NAMALWA (cell line): ENCODE measurements around the gene CRYL1.

Experiments
- DNase-seq: peaks from one replicate; pipeline ENCODE4 v3.0.0-alpha.2; 2015; ENCODE audit warnings: low spot score

CRYL1 gene

DNA sequence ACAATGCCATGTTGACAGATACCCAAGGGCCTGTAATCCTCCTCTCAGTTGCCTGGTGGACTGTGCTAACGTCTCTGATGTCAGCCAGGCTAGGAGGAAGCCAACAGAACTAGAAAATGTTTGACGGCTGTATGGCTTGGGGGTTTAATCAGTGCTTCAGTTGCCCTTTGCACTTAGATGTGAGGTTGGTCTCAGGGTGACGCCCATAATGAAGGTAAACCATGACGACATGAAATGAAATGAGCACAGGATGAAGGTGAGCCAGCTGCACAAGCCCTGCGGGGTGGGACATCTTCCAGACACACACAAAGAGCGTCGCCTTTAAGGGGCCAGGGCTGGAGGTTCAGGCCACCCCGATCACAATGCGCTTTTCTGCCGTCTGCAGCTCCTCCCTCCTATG is 127.2 kb downstream of the CRYL1 start:
- no peak for DNase-seq

DNA sequence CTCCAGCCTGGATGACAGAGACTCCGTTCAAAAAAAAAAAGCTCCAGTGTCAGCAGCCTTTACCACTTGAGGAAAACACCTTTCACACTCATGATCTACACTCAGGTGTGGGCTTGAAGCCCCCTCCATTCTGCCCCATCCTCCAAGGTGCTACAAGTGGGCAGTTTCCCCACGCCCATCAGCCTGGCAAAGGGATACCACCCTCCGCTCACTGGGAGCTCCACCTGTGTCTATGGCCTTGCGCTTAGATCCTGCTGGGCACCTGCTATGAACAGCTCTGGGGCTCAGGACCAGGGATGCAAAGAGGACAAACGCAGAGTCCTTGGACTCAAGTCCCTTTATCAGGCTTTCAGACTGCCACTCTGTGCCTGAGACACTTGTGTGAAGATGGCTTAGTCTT is 127.8 kb downstream of the CRYL1 start:
- no peak for DNase-seq

DNA sequence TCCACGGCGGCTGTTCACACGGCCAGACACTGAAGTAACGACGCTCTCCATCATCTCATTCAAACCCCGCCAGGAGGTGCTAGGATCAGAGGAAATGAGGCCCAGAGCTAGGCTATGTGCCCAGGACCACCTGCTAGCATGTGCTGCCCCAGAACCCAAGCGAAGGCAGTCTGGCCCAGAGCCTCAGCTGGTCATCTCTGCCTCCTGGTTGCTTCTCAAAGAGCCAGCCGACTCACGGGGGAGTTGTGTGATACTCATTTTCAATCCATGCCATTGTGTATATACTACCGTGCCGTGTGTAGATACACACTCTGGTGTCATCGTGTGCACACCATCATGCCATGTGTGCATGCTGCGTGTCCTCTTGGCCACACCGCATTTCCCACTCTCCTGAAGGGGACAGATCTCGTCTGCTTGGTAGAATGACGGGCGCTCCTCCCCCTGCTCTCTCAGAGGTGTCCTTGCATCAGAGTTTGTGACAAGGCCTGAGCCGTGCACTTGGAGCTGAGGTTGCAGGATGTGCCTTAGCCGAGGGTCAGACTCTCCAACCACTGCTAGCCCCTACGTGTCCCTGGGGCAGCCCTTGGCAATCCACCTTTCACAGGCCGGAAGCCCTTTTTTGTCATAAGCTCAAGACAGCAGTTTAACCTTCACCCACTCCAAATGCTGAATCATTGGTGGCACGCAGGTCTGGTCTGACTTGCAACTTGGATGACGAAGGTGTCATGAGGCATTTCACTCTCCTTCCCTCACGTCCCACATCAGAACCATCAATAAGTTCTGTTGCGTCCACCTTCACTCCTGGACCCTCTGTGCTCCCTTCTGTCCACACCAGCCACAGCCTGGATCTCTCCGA is 130.4 kb downstream of the CRYL1 start:
- no peak for DNase-seq

DNA sequence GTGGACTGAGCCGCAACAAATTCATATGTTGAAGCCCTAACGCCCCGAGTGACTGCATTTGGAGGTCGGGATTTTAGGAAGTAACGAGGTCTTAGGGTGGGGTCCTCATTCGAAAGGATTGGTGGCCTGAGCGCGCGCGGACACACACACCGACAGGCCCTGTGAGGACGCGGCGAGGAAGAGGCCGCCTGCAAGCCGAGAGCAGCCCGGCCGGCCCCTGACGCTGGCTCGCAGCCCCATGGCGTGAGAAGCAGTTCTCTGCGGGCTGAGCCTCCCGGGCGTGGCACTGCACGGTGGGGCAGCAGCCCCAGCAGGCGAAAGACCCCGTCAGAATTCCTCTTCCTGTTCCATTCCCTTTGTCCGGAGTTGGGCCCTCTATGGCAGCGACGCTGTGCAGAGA is 131.2 kb downstream of the CRYL1 start:
- no peak for DNase-seq

DNA sequence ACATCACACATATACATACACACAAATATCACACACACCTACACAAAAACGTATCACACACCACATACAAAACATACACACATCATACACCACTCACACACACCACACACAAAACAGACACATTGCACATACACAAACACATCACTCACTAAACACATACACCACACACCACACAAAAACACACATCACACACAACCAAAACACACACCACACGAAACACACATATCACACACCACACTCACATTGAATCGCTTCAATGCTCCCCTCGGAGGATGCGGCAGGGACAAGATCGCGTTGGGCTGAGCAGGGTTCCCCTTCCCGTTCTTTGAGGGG is 131.5 kb downstream of the CRYL1 start:
- DNase-seq: no peak

DNA sequence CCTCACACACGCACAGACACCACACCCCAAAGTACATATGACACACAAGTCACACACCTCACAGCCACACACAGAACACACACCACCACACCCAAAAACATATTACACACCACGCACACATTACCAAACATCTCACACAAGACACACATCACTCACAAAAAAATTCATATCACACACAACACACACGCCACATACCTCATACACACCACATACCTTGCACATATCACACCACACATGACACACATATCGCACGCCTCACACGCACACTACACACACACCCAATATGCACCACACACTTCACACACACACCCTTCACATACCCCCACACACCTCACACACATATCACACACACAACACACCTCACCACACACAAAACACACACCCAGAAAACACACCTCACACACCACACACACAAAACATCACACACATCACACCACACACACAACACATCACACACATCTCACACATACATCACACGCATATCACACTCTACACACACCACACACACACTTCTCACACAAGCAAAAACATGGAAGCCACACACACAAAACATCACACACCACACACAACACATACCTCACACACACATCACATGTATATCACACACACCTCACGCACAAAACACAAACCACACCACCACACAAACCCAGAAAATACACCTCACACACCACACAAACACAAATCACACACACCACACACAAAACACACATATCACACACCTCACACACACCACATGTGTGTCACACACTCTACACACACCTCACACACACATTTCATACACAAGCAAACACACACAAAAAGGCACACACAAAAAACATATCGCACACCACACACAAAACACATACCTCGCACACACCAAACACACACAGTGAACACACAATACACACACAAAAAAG is 132.1 kb downstream of the CRYL1 start:
- no peak for DNase-seq

DNA sequence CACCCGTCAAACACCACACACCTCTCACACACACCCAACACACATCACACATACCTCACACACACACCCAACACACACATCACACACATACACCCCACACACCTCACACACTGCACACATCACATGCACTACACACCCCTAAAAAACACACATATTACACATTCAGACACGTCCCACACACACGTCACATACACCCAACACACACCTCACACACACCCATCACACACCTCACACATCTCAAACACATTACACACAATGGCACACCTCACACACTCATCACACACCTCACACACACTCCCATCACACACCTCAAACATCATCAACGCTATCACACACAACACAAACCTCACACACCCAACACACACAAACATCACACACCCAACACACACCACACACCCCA is 133.1 kb downstream of the CRYL1 start:
- DNase-seq: peak; percentile 10

DNA sequence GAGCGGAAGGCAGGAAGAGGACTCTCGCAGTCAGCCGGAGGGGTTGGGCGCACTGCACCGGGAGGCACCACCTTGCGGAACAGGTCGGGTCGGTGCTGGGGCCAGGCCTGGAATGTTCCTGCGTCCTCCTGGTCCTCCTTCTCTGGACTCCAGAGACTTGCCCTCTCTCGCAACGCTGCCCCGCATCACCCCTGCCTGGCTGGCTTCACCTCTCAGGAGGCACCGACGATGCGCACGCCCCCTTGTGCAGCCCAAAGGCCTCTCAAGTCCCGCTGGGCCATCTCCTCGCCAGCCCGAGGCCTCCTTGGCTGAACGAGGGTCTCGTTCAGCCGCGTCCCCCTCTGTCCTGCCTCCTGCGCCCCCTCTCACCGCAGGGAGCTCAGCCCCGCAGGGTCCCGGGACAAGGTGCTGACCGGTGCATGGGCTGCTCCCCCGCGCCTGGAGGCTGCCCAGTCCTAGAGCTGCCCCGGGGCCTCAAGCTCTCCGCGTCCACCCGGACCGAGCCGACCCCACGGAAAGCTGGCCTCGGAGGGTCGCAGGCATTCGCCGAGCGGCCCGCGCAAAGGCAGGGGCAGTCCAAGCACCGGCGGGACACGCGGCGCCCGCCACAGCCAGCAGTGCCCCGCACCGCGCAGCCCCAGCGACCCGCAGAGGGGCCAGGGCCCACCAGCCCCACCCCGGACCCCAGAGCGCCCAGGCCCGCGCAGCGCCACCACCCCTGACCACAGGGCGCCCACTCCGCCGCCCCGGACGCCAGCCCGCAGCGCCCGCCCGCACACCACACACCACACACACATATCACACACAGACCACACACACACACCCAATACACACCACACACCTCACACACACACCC is 133.8 kb downstream of the CRYL1 start:
- peak; percentile 12 for DNase-seq

DNA sequence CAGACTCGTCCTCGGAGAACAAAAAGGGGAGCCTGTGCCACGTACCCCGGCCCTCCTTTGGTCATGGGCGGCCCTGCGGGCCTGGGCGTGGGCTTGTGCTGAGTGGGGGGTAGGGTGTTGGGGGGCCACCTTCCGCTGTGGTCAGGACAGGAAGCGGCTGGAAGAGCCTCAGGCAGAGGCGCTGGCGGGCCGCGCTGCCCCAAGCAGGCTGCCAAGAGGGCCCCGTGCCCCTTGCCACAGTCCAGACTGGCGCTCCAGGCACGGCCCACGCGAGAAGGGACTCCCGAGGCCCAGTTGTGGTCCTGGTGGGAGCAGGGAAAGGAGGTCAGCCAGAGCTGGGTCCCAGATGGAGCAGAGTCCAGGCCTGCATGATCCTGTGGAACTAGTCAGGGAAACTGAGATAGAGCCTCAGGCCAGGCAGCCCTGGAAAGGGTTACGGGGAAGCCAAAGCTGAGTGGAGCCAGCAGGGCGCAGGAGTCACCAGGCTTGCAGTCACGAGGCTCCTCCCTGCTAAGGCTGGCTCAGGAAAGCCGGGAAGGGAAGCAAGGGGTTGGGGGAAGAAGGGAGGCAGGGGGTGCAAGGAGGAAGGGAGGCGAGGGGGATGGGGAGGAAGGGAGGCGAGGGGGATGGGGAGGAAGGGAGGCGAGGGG is 135.0 kb downstream of the CRYL1 start:
- no peak for DNase-seq

DNA sequence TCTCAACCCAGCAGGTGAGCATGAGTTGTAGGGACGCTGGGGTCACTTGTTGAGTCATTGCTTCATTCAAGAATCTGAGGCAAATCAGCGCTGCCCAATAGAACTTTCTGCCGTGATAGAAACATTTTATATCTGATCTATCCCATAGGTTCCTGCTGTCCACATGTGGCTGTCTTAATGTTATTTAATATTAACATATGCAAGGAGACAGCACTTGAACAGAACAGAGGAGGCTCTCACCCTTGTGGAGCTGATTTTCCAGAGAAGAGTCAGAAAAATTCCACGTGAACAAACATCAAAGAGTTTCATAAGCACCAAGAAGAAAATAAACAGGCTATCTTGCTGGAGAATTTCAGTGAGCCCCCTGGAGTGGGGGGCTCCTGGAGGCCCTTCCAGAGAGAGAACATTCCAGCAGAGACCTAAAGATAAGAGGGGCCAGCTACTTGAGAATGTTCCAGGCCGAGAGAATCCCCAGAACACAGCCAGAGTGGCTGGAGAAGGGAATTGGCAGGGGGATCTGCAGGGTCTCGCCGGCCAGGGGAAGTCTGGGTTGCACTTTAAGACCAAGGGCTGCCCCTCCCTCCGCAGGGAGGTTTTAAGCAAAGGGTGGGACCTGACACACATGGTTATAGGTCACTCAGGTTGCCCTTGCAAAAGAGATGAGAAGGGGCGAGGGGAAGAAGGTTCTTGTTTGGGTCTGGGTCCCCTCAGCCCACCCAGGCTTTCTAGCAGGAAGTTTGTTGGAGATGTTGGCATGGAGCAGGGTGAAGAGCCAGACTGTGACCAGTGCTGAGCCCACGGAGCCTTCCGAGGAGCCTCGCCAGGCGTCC is 135.7 kb downstream of the CRYL1 start:
- DNase-seq: no peak

DNA sequence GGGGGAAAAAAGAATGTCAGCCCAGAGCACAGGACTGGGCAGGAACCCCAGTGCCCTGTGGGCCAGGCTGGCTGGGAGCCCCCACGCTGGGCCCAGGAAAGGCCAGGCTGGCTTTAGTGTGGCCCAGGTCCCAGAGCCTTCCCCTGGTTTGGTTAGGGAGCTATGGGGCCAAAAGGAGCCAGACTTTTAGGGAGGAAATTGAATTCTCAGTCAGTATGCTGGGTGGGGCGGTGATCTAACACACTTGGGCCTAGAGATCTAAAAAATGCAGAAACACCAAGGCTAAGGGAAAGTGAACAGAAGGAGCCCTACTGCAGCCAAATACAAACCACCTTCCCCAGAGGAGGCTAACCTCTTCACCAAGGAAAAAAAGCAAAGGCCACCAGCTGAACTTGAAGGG is 137.5 kb downstream of the CRYL1 start:
- no peak for DNase-seq

DNA sequence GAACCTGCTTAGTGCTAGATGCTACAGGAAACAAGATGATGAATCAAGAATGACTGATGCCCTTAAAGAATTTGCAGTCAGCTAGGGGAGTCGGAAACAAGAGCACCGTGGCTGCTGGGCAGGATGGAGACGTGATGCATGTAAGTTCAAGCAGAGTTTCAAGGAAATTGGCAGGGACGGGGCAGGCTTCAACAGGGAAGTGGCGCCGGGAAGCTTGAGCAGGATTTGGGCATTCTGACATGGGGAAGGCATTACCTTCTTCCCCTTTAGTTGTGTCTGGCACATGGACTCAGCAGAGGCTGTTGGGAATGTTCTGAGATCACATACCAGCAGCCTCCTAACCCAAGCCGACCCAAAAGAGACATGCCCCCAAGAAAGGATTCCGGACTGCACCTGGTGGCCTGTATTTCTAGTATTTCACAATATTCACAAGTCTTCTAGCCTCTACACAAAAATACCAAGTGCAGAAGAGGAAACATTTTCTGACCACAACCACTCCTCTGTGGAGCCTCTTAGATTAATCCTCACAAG is 138.2 kb downstream of the CRYL1 start:
- DNase-seq: no peak

DNA sequence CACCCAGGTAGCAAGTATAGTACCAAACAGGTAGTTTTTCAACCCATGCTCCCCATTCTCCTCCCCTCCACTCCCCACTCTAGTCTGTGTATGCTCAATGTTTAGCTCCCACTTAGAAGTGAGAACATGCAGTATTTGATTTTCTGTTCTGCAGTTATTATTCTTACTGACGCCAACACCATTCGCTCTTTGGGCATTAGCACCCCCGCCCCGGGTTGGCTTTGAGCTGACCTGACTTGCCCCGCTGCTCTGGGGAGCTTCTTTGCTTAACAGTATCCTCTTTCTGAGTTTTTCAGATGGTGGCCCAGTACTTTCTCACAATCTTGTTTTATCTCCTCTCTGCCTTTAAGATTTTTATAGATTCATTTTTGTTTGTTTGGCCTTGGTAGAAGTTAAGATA is 138.7 kb downstream of the CRYL1 start:
- DNase-seq: no peak

DNA sequence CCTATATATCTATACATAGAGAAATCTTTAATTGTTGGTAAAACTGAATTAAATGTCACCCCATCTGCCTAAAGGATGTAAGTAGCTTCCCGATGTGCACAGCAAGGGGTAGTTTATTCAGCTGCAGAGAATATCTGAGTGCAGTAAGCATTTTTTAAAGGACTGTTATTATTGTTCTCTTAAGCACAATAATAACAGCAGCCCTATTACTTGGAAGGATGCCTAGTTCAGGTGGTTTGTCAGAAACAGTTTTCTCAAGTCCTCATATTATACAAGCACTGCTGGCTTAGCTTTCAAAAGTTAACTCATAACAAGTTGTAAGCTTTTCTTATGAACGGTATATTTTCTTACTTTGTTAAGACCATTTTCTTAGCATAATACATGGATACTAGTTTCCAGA is 142.6 kb downstream of the CRYL1 start:
- DNase-seq: no peak

DNA sequence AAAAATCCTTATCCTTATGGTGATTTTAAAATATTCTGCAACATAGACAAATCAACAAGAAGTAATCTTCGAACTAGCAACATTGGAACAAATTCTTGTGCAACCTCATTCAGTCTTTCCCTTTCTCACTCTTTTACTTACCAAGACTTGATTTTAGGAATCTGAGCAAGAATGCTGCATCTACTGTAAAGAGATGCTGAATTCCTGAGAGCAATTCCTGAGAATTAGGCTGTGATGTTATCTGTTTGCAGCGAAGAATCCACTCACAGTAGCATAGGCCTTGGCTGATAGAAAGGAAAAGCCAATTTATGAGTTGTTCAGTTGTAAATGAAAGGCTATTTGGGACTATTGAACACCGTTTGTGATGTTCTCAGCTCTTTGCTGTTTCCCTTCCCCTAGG is 144.3 kb downstream of the CRYL1 start:
- no peak for DNase-seq

DNA sequence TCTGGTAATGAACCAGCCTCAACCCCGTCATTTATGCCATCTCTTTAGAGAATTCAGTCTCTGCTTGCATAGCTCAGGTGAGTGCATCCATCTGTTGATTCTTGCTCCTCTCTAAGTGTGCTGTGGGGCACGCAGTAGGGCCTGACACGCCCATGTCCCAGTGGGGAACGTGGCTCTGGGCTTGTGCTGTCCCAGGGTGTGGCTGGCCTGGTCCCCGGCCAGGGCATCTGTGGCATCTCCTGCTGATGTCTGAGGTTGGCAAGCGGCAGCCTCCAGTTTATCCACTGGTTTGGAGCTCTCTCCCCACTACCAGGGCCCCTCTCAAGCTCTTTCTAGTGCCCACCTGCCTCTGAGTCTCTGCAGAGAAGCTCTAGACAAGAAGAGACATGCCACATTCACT is 146.9 kb downstream of the CRYL1 start:
- DNase-seq: no peak

DNA sequence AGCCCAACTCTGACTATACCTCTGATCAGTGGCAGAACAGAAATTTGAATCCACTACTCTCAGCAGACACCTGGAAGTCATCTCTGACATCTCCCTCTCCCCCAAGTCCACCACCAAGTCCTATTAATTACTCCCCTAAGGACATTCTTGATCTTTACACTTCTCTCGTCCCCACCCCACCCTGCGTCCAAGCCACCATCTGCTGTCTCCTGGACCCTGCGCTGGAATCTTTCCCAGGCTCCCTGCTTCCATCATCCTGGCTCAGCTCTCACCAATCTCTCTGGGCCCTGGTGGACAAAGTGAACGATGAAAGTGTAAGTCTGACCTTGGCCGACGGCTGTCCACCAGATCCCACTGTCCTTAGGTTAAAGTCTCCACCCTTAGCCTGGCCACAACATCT is 147.9 kb downstream of the CRYL1 start:
- no peak for DNase-seq

DNA sequence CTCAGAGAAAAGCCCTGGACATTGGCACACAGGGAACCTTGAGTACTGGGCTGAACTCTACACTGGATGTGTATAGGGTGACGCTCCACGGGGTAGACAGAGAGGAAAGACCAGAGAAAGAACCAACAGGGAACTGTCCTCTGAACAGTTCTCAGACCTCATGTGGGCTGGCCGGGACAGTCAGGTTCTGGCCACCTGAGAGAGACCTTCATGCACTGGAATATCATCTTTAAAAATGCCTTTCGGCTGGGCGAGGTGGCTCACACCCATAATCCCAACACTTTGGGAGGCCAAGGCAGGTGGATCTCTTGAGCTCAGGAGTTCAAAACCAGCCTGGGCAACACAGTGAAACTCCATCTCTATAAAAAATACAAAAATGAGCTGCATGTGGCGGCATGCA is 149.8 kb downstream of the CRYL1 start:
- DNase-seq: no peak

DNA sequence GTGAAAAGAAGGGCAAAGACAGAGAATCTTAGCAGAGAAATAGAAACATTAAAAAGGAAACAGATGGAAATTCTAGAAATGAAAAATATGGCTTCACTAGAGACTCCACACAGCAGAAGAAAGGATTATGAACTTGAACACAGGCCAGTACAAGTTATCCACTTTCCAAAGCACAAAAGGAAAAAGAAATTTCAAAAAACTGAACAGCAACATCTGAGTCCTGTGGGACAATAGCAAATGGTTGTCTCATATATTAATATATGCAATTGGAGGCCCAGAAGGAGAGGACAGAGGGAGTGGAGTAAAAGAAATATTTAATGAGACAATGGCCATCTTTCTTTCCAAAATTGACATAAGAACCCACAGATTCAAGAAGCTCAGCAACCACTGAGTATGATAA is 151.8 kb downstream of the CRYL1 start:
- no peak for DNase-seq

DNA sequence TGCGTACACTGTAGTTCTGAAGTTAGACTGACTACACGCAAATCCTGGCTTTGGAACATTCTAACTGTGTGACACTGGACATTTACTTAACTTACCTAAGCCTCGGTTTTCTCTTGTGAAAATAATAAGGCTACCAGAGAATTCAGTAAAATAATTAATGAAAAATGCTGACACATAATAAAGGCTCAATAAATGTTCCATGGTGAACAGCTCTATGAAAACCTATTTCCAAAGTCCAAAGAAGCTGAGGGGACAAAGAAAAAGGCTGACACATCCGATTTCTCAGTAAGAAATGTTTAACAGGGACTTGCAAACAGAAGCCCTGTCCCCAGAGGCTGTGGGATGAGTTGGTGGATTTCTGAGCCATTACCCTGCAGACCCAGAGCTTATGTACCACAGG is 153.8 kb downstream of the CRYL1 start:
- no peak for DNase-seq
